ENCODE data around the gene IRF9. TPM values are rescaled to one million over a fixed set of nuclear protein-coding genes. Genes with fewer than 3 reads are reported as not detected.

The IRF9 gene
- 10 to 100 TPM; 52.3 to 68.0 (median 59.7) TPM for polyA plus RNA-seq (ENCODE audit: insufficient read length in 4 of 4)

DNA sequence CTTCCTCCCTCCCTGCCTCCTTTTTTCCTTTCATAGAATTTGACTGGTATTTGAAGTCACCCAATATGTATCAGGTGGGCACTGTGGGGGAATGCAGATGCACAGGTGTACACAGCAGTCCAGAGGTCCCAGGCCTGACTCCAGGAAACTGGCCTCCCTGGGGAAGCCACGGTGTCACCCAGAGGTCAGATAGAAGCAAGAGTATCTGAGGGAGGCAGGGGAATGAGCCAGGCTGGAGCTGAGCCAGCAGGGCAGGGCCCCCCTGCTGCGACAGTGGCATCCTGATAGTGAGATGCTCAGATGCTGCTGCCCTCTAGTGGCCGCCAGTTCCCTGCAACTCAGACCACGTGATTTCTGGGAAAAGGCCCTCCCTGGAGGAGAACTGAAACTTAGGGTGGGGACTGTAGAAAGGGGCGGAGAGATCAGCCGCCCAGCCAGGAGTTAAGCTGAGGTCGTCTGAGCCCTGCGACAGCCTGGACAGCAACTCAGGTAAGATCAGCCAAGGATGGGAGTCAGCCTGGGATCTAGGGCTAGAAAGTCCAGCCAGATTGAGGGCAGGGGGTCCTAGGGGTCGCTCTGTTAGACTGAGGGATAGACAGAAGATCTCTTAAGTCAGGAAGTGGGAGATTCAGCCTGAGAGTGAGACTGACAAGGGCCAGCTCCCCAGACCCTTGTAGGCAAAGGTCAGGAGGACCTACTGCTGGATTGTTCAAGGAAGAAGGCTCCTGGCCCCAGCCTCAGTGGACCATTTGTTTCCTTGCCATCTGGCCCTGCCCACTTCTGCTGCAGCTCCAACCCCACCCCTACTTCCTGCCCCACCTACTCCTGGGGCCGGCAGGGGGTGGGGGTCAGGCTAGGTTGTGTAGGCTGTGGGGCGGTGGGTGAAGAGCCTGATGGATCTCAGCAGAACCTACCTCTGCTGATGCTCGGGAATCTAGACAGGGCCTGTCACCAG lies at the start of gene IRF9:
Gene IRF9 (plus strand): TSS at position 416 of the 955 bp plus-strand sequence. CDS start 880 bp downstream, outside the sequence.
- DNase-seq (ENCODE audit: low read depth in 4 of 4, low spot score in 2 of 4), result peak; percentile 91 to 96 (median 92)

GRCh38 chr14:24113379-24113800 lies 47.7 kb upstream of the IRF9 start:
- no peak for DNase-seq (ENCODE audit: low read depth in 4 of 4, low spot score in 2 of 4)

- DNase-seq (ENCODE audit: low read depth in 4 of 4, low spot score in 2 of 4), result peak in 2 of 4 donors; percentile 69 to 99
Measured at GRCh38 chr14:24113801-24114531, 47.1 kb upstream of the IRF9 start.

- peak; percentile 99 to 100 (median 99) for DNase-seq (ENCODE audit: low read depth in 4 of 4, low spot score in 2 of 4)
Measured at GRCh38 chr14:24114532-24115421, 46.3 kb upstream of the IRF9 start, which contains the start of the genes DCAF11 and NRL. TSS of gene DCAF11 (plus strand) at chr14:24114777. CDS start at chr14:24115595, 818 bp downstream. TSS of gene NRL (minus strand) at chr14:24114949. CDS start at chr14:24082848, 32,101 bp downstream.

- DNase-seq (ENCODE audit: low read depth in 4 of 4, low spot score in 2 of 4), result no peak
Measured at GRCh38 chr14:24115422-24116127, 45.5 kb upstream of the IRF9 start.

GRCh38 chr14:24116128-24116814 lies 44.8 kb upstream of the IRF9 start:
- DNase-seq (ENCODE audit: low read depth in 4 of 4, low spot score in 2 of 4), result no peak

DNA sequence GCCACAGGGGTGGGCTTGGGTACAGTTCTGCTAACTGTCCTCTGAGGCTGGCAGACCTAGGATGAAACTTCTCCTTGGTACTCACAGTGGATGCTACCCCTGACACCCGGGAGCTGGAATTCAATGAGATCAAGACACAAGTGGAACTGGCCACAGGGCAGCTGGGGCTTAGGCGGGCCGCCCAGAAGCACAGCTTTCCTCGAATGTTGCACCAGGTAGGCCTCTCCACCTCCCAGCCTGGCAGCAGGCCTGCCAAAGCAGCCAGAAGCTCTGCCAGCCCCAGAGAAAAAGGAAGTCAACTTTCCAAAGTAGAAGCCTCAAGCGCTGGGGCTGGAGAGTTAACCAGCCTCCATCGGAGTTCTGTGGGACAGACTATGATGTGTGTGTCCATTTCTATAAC lies 43.9 kb upstream of the IRF9 start:
- DNase-seq (ENCODE audit: low read depth in 4 of 4, low spot score in 2 of 4), result no peak

- no peak for DNase-seq (ENCODE audit: low read depth in 4 of 4, low spot score in 2 of 4)
Measured at GRCh38 chr14:24119691-24120090, 41.4 kb upstream of the IRF9 start.

DNA sequence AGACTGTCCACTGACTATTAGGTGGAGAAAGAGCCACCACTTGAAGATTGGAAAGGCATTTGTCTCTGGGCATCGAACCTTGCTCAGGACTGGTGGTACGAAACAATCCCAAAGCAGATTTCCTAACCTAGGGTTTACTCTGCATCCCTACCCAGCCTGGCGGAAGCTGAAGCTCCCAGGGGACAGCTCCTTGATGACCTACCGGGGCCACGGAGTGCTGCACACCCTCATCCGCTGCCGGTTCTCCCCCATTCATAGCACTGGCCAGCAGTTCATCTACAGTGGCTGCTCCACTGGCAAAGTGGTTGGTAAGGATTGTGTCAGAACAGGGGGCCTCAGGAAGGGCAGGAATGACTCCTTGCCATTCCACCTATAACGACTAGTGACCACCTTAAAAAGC lies 39.9 kb upstream of the IRF9 start:
- no peak for DNase-seq (ENCODE audit: low read depth in 4 of 4, low spot score in 2 of 4)

DNA sequence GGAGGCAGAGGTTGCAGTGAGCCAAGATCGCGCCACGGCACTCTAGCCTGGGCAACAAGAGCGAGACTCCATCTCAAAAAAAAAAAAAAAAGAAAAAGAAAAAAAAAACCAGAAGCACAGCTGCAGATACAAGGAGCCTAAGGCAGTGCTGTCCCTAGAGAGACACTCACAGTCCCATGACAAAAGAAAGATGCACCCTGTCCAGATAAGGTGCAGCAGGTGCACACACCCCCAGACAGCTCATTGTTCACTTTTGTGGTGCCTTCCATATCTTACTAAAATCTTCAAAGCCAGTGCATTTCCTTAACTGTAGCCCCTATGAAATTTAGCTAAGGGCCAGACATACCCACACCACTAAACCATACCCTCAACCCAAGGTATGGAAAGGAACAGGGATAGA lies 38.6 kb upstream of the IRF9 start:
- no peak for DNase-seq (ENCODE audit: low read depth in 4 of 4, low spot score in 2 of 4)

- DNase-seq (ENCODE audit: low read depth in 4 of 4, low spot score in 2 of 4), result no peak
Measured at GRCh38 chr14:24122898-24123297, 38.2 kb upstream of the IRF9 start.

GRCh38 chr14:24123424-24124417 lies 37.3 kb upstream of the IRF9 start:
- no peak for DNase-seq (ENCODE audit: low read depth in 4 of 4, low spot score in 2 of 4)

GRCh38 chr14:24126939-24127338 lies 34.1 kb upstream of the IRF9 start:
- no peak for DNase-seq (ENCODE audit: low read depth in 4 of 4, low spot score in 2 of 4)

- no peak for DNase-seq (ENCODE audit: low read depth in 4 of 4, low spot score in 2 of 4)
Measured at GRCh38 chr14:24127673-24128072, 33.4 kb upstream of the IRF9 start.

DNA sequence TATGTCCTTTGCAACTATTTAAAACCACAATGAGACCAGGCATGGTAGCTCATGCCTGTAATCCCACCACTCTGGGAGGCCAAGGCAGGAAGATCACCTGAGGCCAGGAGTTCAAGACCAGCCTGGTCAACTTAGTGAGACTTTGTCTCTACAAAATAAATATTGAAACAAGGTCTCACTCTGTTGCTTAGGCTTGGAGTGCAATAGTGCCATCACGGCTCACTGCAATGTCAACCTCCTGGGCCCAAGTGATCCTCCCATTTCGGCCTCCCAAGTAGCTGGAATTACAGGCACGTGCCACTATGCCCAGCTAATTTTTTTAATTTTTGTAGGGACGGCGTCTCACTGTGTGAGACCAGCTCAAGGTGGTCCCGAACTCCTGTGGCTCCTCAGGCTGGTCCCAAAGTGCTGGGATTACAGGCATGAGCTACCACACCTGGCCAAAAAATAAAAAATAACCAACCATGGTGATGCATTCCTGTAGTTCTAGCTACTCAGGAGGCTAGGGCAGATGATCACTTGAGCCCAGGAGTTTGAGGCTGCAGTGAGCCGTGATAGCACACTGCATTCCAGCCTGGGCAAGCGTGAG lies 31.6 kb upstream of the IRF9 start:
- DNase-seq (ENCODE audit: low read depth in 4 of 4, low spot score in 2 of 4), result no peak

DNA sequence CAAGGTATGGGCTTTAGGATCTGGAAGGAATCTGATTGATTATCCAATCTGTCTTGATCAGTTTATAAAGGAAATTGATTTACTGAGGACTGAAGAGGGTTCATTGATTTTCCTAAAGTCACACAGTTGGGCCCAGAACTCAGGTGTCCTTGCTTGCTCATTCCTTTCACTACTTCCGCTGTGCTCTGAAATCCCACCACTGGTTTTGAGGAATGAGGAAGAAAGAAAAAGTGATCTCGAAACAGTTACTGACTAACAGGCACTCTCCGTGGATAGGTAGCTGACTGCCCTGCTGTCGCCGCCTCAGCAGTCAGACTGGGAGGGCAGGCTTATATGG lies 30.7 kb upstream of the IRF9 start, which contains the start of gene FITM1:
Gene FITM1 (plus strand): TSS at position 280 of the 337 bp plus-strand sequence. CDS start 905 bp downstream, outside the sequence.
- DNase-seq (ENCODE audit: low read depth in 4 of 4, low spot score in 2 of 4), result no peak

Data from left renal cortex interstitium (tissue), 4 donors.